B cell (primary cell): ENCODE results near the gene TFG. TPM values are rescaled to one million over a fixed set of nuclear protein-coding genes. Genes with fewer than 3 reads are reported as not detected.

ENCODE experiments used
- ATAC-seq: fragments of 200-7000 bp; cut with Tn5 transposase; one replicate; pipeline ENCODE4 v1.10.0; 2021; ENCODE audit warnings: low read depth, mild to moderate bottlenecking, moderate number of reproducible peaks, moderate library complexity
- CTCF ChIA-PET: fragments of 350-600 bp; sonication (Branson Sonifier 250); formaldehyde crosslinking; loops from one replicate; lab custom pipeline; 2021; ENCODE audit warnings: antibody characterized with exemption, inconsistent platforms; lab: Charles Lee
- POLR2A ChIA-PET: fragments of 350-600 bp; sonication (Branson Sonifier 250); formaldehyde crosslinking; loops from one replicate; lab custom pipeline; 2021; ENCODE audit warnings: antibody characterized with exemption; lab: Charles Lee
- DNase-seq: peaks from one replicate; pipeline ENCODE4 v3.0.0; 2013
- H2AFZ ChIP-seq: 2 replicates; pipeline ENCODE4 v1.6.1; 2012; ENCODE audit warnings: mild to moderate bottlenecking, low read depth, low read length; ENCODE audit not compliant: insufficient read depth, poor library complexity, severe bottlenecking
- H3K27ac ChIP-seq, 2 donors: 1 replicate in 1 of 2; 2 replicates in 1 of 2; pipeline ENCODE4 v1.5.1; 2012 to 2013; ENCODE audit warnings: low read length in 2 of 2, mild to moderate bottlenecking in 2 of 2, moderate library complexity in 1 of 2
- H3K27me3 ChIP-seq, 4 experiments: fragments of 200-600 bp in 1 of 4; sonication (generic) in 1 of 4; replicated peaks in 1 of 4; 1 replicate in 2 of 4; 2 replicates in 2 of 4; pipeline versions ENCODE4 v1.6.1 to v1.7.0; 2013 to 2016; ENCODE audit warnings: low read length in 3 of 4, mild to moderate bottlenecking in 2 of 4, mixed read lengths in 1 of 4, moderate library complexity in 1 of 4; ENCODE audit not compliant: insufficient read depth in 4 of 4, control insufficient read depth in 3 of 4; ENCODE audit errors: control extremely low read depth in 1 of 4
- H3K36me3 ChIP-seq, 2 experiments: replicated peaks in 1 of 2; 1 replicate in 1 of 2; 2 replicates in 1 of 2; pipeline versions ENCODE4 v1.6.1 to v1.7.1; 2013; ENCODE audit warnings: low read length in 1 of 2; ENCODE audit not compliant: insufficient read depth in 2 of 2, control insufficient read depth in 1 of 2; ENCODE audit errors: control extremely low read depth in 1 of 2, extremely low read depth in 1 of 2
- H3K4me1 ChIP-seq, 2 donors: fragments of 200-600 bp in 1 of 2; sonication (generic) in 1 of 2; 1 replicate in 1 of 2; 2 replicates in 1 of 2; pipeline versions ENCODE4 v1.5.1 to v1.6.1; 2013 to 2017; ENCODE audit warnings: low read length in 2 of 2; ENCODE audit not compliant: control insufficient read depth in 2 of 2, insufficient read depth in 2 of 2
- H3K4me2 ChIP-seq: replicated peaks from 2 replicates; pipeline ENCODE3; 2012; ENCODE audit warnings: mild to moderate bottlenecking, low read depth, low read length; ENCODE audit not compliant: poor library complexity, severe bottlenecking
- H3K4me3 ChIP-seq, 5 experiments: fragments of 200-600 bp in 1 of 5; sonication (generic) in 1 of 5; 1 replicate in 3 of 5; 2 replicates in 2 of 5; pipeline versions ENCODE4 v1.5.1 to v1.7.0; 2011 to 2016; ENCODE audit warnings: low read length in 4 of 5, mild to moderate bottlenecking in 4 of 5, low read depth in 2 of 5, control low read depth in 1 of 5, moderate library complexity in 1 of 5; ENCODE audit not compliant: insufficient read depth in 1 of 5; ENCODE audit errors: control extremely low read depth in 1 of 5, extremely low read depth in 1 of 5
- H3K79me2 ChIP-seq: fragments of 200-600 bp; sonication (generic); one replicate; pipeline ENCODE4 v1.6.0; 2016; ENCODE audit warnings: low read length; ENCODE audit not compliant: control insufficient read depth, insufficient read depth
- H3K9ac ChIP-seq: fragments of 200-600 bp; sonication (generic); 2 replicates; pipeline ENCODE4 v1.6.1; 2017; ENCODE audit warnings: mild to moderate bottlenecking, low read length, moderate library complexity
- H3K9me3 ChIP-seq, 3 donors: one replicate each; pipeline versions ENCODE4 v1.6.1 to v1.7.1; 2013; ENCODE audit warnings: low read length in 2 of 3; ENCODE audit not compliant: control insufficient read depth in 2 of 3, insufficient read depth in 1 of 3; ENCODE audit errors: control extremely low read depth in 1 of 3
- H4K20me1 ChIP-seq: 2 replicates; pipeline ENCODE4 v1.6.0; 2012; ENCODE audit warnings: mild to moderate bottlenecking, low read length; ENCODE audit not compliant: insufficient read depth, control insufficient read depth, poor library complexity, severe bottlenecking
- H3K27ac Mint-ChIP-seq: one replicate; pipeline ENCODE4 v1.8.0; 2021; ENCODE audit warnings: mixed read lengths
- H3K27me3 Mint-ChIP-seq: one replicate; pipeline ENCODE4 v1.8.0; 2021; ENCODE audit warnings: mixed read lengths
- H3K4me1 Mint-ChIP-seq: one replicate; pipeline ENCODE4 v1.8.0; 2021; ENCODE audit warnings: mixed read lengths
- H3K4me3 Mint-ChIP-seq: one replicate; pipeline ENCODE4 v1.8.0; 2021; ENCODE audit warnings: mixed read lengths
- H3K9me3 Mint-ChIP-seq: one replicate; pipeline ENCODE4 v1.8.0; 2022; ENCODE audit warnings: mixed read lengths; ENCODE audit not compliant: insufficient read depth
- CTCF ChIP-seq: fragments of 200-600 bp; IDR thresholded peaks from one replicate; pipeline ENCODE4 v1.8.0; 2022; ENCODE audit warnings: antibody characterized with exemption, mild to moderate bottlenecking
- EZH2 ChIP-seq: IDR thresholded peaks from 2 replicates; pipeline ENCODE4 v1.6.1; 2012; ENCODE audit warnings: borderline replicate concordance, low read depth, mild to moderate bottlenecking, moderate library complexity, low read length; ENCODE audit not compliant: insufficient read depth, poor library complexity, severe bottlenecking
- WGBS: methylation state at CpG from one replicate; pipeline ENCODE4 v1.1.5; 2013; ENCODE audit warnings: missing lambda C conversion rate; ENCODE audit not compliant: insufficient coverage; 5-methylcytosine and 5-hydroxymethylcytosine counted together
- intact Hi-C: fragments of 100-400 bp; cut with micrococcal nuclease; formaldehyde crosslinking; loops from one replicate; pipeline ENCODE4 v1.10.0; 2022
- polyA plus RNA-seq: library from polyadenylated mRNA; depleted of rRNA; stranded (reverse); fragments of >200 nt; gene quantifications from 2 replicates; pipeline ENCODE4 v1.2.3, GENCODE V29; 2012
- total RNA-seq, 2 donors: library from RNA; stranded (reverse); fragments of 120-200 nt in 1 of 2; gene quantifications; 1 replicate in 1 of 2; 2 replicates in 1 of 2; pipeline versions ENCODE4 v1.2.3 to v1.2.4, GENCODE V29; 2013 to 2022

TFG gene
- total and polyA plus RNA-seq, 2 donors (not counting 1 experiment from before 2014, with no cell fraction given) = 40.3 to 44.0 TPM

DNA sequence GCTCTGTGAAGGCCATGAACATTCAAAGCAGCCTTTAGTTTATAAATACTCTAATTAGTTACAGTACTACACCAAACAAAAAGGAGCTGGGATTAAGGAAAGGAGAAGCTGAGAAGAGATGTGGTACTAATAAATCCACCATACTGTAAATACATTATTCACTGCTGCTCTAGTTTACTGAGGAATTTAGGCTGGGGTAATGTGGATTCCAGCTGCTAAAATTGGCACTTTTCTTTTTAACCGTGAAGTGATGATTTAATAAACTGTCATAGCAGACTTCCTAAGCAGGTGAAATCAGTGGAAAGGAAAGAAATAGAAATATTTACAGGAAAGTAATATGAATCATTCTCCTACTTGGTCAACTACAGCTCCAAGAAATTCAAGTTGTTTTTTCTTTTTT is 88.7 kb downstream of the TFG start:
- H3K27me3 Mint-ChIP-seq = peaks cover 10% of the 10 kb centered on the region
- CTCF ChIA-PET = no interaction called here
- WGBS = no CpG with 5 or more reads among the region's 1 CpG

More for the DNA sequence above, 88.7 kb downstream of the TFG start:
- DNase-seq (no peak), ATAC-seq (no peak)
- POLR2A ChIA-PET = no interaction called here
- Histone ChIP-seq H3K79me2 (no peaks in the 10 kb centered on the region), H3K4me1 (no peaks in the 10 kb centered on the region), H2AFZ (no peak overlapping the region), H3K36me3 (no peaks in the 10 kb centered on the region), H3K9ac (no peak overlapping the region), H3K4me2 (no peak overlapping the region), H3K27me3 (no peaks in the 10 kb centered on the region), H4K20me1 (no peaks in the 10 kb centered on the region), H3K27ac (no peak overlapping the region), H3K4me3 (no peak overlapping the region), H3K9me3 (no peaks in the 10 kb centered on the region)
- no peak for TF ChIP-seq CTCF
- no peak for TF ChIP-seq EZH2
- intact Hi-C loops = no loop called here
- H3K27ac Mint-ChIP-seq = no peak overlapping the region
- peaks cover 2% of the 10 kb centered on the region for H3K4me1 Mint-ChIP-seq
- no peak overlapping the region for H3K4me3 Mint-ChIP-seq
- no peaks in the 10 kb centered on the region for H3K9me3 Mint-ChIP-seq

Other genes with a start within 250 kb of the TFG start
- 0.15 and 0.20 TPM in 2 replicates for gene TMEM45A, start 216.9 kb upstream of the TFG start, total RNA-seq
- 0.04 TPM in 1 of 2 replicates, not detected in the other for gene TMEM45A, start 216.9 kb upstream of the TFG start, polyA plus RNA-seq
- not detected in 2 replicates for gene ADGRG7, start 99.9 kb upstream of the TFG start, total RNA-seq
- not detected in 2 replicates for gene ADGRG7, start 99.9 kb upstream of the TFG start, polyA plus RNA-seq